HEK293 (cell line): ENCODE measurements around the gene ACAP3.

ENCODE experiments used
- CTCF ChIA-PET: fragments of 350-600 bp; formaldehyde crosslinking; extraction: SDS; loops from one replicate; lab custom pipeline; 2021; ENCODE audit warnings: antibody characterized with exemption; lab: Yijun Ruan, JAX
- POLR2A ChIA-PET: fragments of 300-600 bp; formaldehyde crosslinking; extraction: SDS; loops from one replicate; lab custom pipeline; 2020; ENCODE audit warnings: antibody characterized with exemption, inconsistent platforms; lab: Yijun Ruan, JAX
- H3K27ac ChIP-seq: fragments of 200-500 bp; sonication (Bioruptor generic); 2 replicates; pipeline ENCODE4 v1.5.1; 2014; ENCODE audit warnings: low read depth, low read length, control low read depth, inconsistent platforms; ENCODE audit errors: extremely low read depth
- H3K36me3 ChIP-seq, 2 experiments: fragments of 200-500 bp in 1 of 2; sonication (Bioruptor generic) in 1 of 2; 1 replicate in 1 of 2; 2 replicates in 1 of 2; pipeline ENCODE4 v1.5.1; 2014 to 2017; ENCODE audit warnings: inconsistent platforms in 2 of 2, low read length in 2 of 2; ENCODE audit not compliant: control insufficient read depth in 2 of 2, insufficient read depth in 1 of 2
- H3K4me1 ChIP-seq: fragments of 200-500 bp; sonication (Bioruptor generic); 2 replicates; pipeline ENCODE4 v1.5.1; 2014; ENCODE audit warnings: mild to moderate bottlenecking, low read length, inconsistent platforms; ENCODE audit not compliant: control insufficient read depth, insufficient read depth
- H3K4me3 ChIP-seq: 2 replicates; pipeline ENCODE4 v1.5.1; 2011; ENCODE audit warnings: low read depth, mild to moderate bottlenecking, control low read depth, low read length, moderate library complexity
- H3K9me3 ChIP-seq: fragments of 200-500 bp; sonication (Bioruptor generic); 2 replicates; pipeline ENCODE4 v1.5.1; 2014; ENCODE audit warnings: low read depth, low read length, inconsistent platforms; ENCODE audit not compliant: control insufficient read depth, insufficient read depth
- BCL11A ChIP-seq: fragments of 450-650 bp; formaldehyde crosslinking; IDR thresholded peaks from 2 replicates; pipeline ENCODE4 v1.5.1; 2016; ENCODE audit warnings: low read depth, missing biosample characterization, missing genetic modification characterization
- BCL11B ChIP-seq: fragments of 450-650 bp; formaldehyde crosslinking; IDR thresholded peaks from 2 replicates; pipeline ENCODE4 v1.5.1; 2016; ENCODE audit warnings: low read depth, missing biosample characterization, missing genetic modification characterization
- HIC1 ChIP-seq: fragments of 450-650 bp; formaldehyde crosslinking; IDR thresholded peaks from 2 replicates; pipeline ENCODE4 v1.5.1; 2016; ENCODE audit warnings: missing biosample characterization, missing genetic modification characterization
- KLF1 ChIP-seq: fragments of 450-650 bp; formaldehyde crosslinking; IDR thresholded peaks from 2 replicates; pipeline ENCODE4 v1.5.1; 2016; ENCODE audit warnings: missing biosample characterization, missing genetic modification characterization
- KLF8 ChIP-seq: fragments of 450-650 bp; formaldehyde crosslinking; IDR thresholded peaks from 2 replicates; pipeline ENCODE4 v1.5.1; 2016; ENCODE audit warnings: missing biosample characterization, missing genetic modification characterization
- KLF9 ChIP-seq: fragments of 450-650 bp; formaldehyde crosslinking; IDR thresholded peaks from 2 replicates; pipeline ENCODE4 v1.5.1; 2016; ENCODE audit warnings: missing biosample characterization, missing genetic modification characterization, low read depth
- PATZ1 ChIP-seq: fragments of 450-650 bp; formaldehyde crosslinking; IDR thresholded peaks from 2 replicates; pipeline ENCODE4 v1.5.1; 2016; ENCODE audit warnings: missing biosample characterization, missing genetic modification characterization
- RBAK ChIP-seq: fragments of 450-650 bp; formaldehyde crosslinking; IDR thresholded peaks from 2 replicates; pipeline ENCODE4 v1.5.1; 2016; ENCODE audit warnings: missing biosample characterization, missing genetic modification characterization
- YY1 ChIP-seq: fragments of 450-650 bp; formaldehyde crosslinking; IDR thresholded peaks from 2 replicates; pipeline ENCODE4 v1.5.1; 2018; ENCODE audit warnings: missing biosample characterization, missing genetic modification characterization
- ZBTB7A ChIP-seq: fragments of 450-650 bp; formaldehyde crosslinking; IDR thresholded peaks from 2 replicates; pipeline ENCODE4 v1.5.1; 2016; ENCODE audit warnings: low read depth, missing biosample characterization, missing genetic modification characterization
- ZFHX2 ChIP-seq: fragments of 450-650 bp; formaldehyde crosslinking; conservative IDR thresholded peaks from 2 replicates; pipeline ENCODE4 v1.5.1; 2016; ENCODE audit warnings: missing biosample characterization, missing genetic modification characterization
- ZNF133 ChIP-seq: fragments of 450-650 bp; formaldehyde crosslinking; IDR thresholded peaks from 2 replicates; pipeline ENCODE4 v1.5.1; 2016; ENCODE audit warnings: missing biosample characterization, missing genetic modification characterization
- ZNF169 ChIP-seq: fragments of 450-650 bp; formaldehyde crosslinking; IDR thresholded peaks from 2 replicates; pipeline ENCODE4 v1.5.1; 2016; ENCODE audit warnings: missing biosample characterization, missing genetic modification characterization
- ZNF184 ChIP-seq: fragments of 450-650 bp; IDR thresholded peaks from 2 replicates; pipeline ENCODE4 v1.5.1; 2018; ENCODE audit warnings: missing biosample characterization, mild to moderate bottlenecking, missing genetic modification characterization
- ZNF19 ChIP-seq: fragments of 450-650 bp; formaldehyde crosslinking; IDR thresholded peaks from 2 replicates; pipeline ENCODE4; 2016; ENCODE audit warnings: missing biosample characterization, missing genetic modification characterization, low read depth
- ZNF23 ChIP-seq: fragments of 450-650 bp; formaldehyde crosslinking; IDR thresholded peaks from 2 replicates; pipeline ENCODE4 v1.5.1; 2016; ENCODE audit warnings: missing biosample characterization, missing genetic modification characterization, borderline replicate concordance
- ZNF354C ChIP-seq: fragments of 450-650 bp; formaldehyde crosslinking; IDR thresholded peaks from 2 replicates; pipeline ENCODE4 v1.5.1; 2016; ENCODE audit warnings: missing biosample characterization, missing genetic modification characterization, low read depth, borderline replicate concordance
- ZNF37A ChIP-seq: fragments of 450-650 bp; IDR thresholded peaks from 2 replicates; pipeline ENCODE4 v1.5.1; 2018; ENCODE audit warnings: missing biosample characterization, missing genetic modification characterization
- ZNF416 ChIP-seq: fragments of 450-650 bp; formaldehyde crosslinking; IDR thresholded peaks from 2 replicates; pipeline ENCODE4 v1.5.1; 2016; ENCODE audit warnings: missing biosample characterization, missing genetic modification characterization
- ZNF488 ChIP-seq: fragments of 450-650 bp; formaldehyde crosslinking; IDR thresholded peaks from 2 replicates; pipeline ENCODE4 v1.5.1; 2016; ENCODE audit warnings: missing biosample characterization, missing genetic modification characterization
- ZNF501 ChIP-seq: fragments of 450-650 bp; formaldehyde crosslinking; IDR thresholded peaks from 2 replicates; pipeline ENCODE4 v1.5.1; 2016; ENCODE audit warnings: missing biosample characterization, missing genetic modification characterization
- ZNF692 ChIP-seq: fragments of 450-650 bp; formaldehyde crosslinking; IDR thresholded peaks from 2 replicates; pipeline ENCODE4 v1.5.1; 2016; ENCODE audit warnings: missing biosample characterization, missing genetic modification characterization
- ZNF747 ChIP-seq: fragments of 450-650 bp; formaldehyde crosslinking; IDR thresholded peaks from 2 replicates; pipeline ENCODE4 v1.5.1; 2016; ENCODE audit warnings: missing biosample characterization, missing genetic modification characterization
- ZNF76 ChIP-seq: fragments of 450-650 bp; formaldehyde crosslinking; IDR thresholded peaks from 2 replicates; pipeline ENCODE4; 2016; ENCODE audit warnings: low read depth, missing biosample characterization, missing genetic modification characterization, borderline replicate concordance
- ZNF791 ChIP-seq: fragments of 450-650 bp; formaldehyde crosslinking; IDR thresholded peaks from 2 replicates; pipeline ENCODE4 v1.5.1; 2016; ENCODE audit warnings: missing biosample characterization, missing genetic modification characterization
- ZSCAN16 ChIP-seq: fragments of 450-650 bp; formaldehyde crosslinking; IDR thresholded peaks from 2 replicates; pipeline ENCODE4 v1.5.1; 2016; ENCODE audit warnings: missing biosample characterization, missing genetic modification characterization
- ZSCAN4 ChIP-seq: fragments of 450-650 bp; formaldehyde crosslinking; IDR thresholded peaks from 2 replicates; pipeline ENCODE4 v1.5.1; 2017; ENCODE audit warnings: missing biosample characterization, missing genetic modification characterization
- ZXDB ChIP-seq: fragments of 450-650 bp; formaldehyde crosslinking; IDR thresholded peaks from 2 replicates; pipeline ENCODE4 v1.5.1; 2016; ENCODE audit warnings: missing biosample characterization, missing genetic modification characterization

ACAP3 gene

GRCh38 chr1:1298861-1299685 is 8.7 kb downstream of the ACAP3 start (continued):
- TF ChIP-seq ZNF488 (tag by site-specific recombination), result no peak

GRCh38 chr1:1297802-1298424 is 9.8 kb downstream of the ACAP3 start:
- Histone ChIP-seq H3K36me3 (peaks cover 0 to 38% of the 10 kb centered on the region in 2 experiments; a peak in 2 of 3 replicates), H3K4me1 (no peaks in the 10 kb centered on the region), H3K9me3 (no peaks in the 10 kb centered on the region), H3K27ac (no peak overlapping the region), H3K4me3 (no peak overlapping the region)
- CTCF ChIA-PET, result no interaction called here
- POLR2A ChIA-PET, result no interaction called here
- TF ChIP-seq KLF1 (tag by site-specific recombination) (peak; percentile 88), BCL11B (tag by site-specific recombination) (peak; percentile 48), KLF9 (tag by site-specific recombination) (no peak), ZNF692 (no peak), ZXDB (no peak), YY1 (tag by site-specific recombination) (no peak), RBAK (no peak), ZNF76 (tag by site-specific recombination) (no peak), KLF8 (tag by site-specific recombination) (peak; percentile 97), ZNF747 (tag by site-specific recombination) (no peak), BCL11A (tag by site-specific recombination) (peak; percentile 67; the same call in 1 of the 2 replicates), ZNF354C (no peak), ZNF133 (tag by site-specific recombination) (no peak), PATZ1 (tag by site-specific recombination) (0 out of 2 replicates have a peak, but pooled peaks have one; percentile 26), ZNF791 (tag by site-specific recombination) (no peak), ZBTB7A (tag by site-specific recombination) (peak; percentile 96), ZNF23 (tag by site-specific recombination) (no peak), ZSCAN4 (tag by site-specific recombination) (no peak), ZSCAN16 (tag by site-specific recombination) (no peak), ZNF416 (tag by site-specific recombination) (no peak), ZNF37A (no peak), ZNF501 (tag by site-specific recombination) (no peak), ZNF19 (tag by site-specific recombination) (no peak), ZNF169 (tag by site-specific recombination) (no peak), HIC1 (tag by site-specific recombination) (peak; percentile 79), ZFHX2 (tag by site-specific recombination) (0 out of 2 replicates have a peak, but pooled peaks have one; percentile 10), ZNF184 (no peak)
